ENCODE measurements around the gene CDR2. TPM values are rescaled to one million over a fixed set of nuclear protein-coding genes. Genes with fewer than 3 reads are reported as not detected.

Gene CDR2
- total RNA-seq, 1 donor from 2014 or later, result 33.9 TPM

- Histone ChIP-seq H3K27ac (no peak overlapping the region), H3K4me1 (peaks cover 52% of the 10 kb centered on the region), H3K4me3 (no peak overlapping the region), H3K36me3 (peaks cover 0 to 22% of the 10 kb centered on the region in 2 donors), H3K27me3 (no peaks in the 10 kb centered on the region), H3K9me3 (no peaks in the 10 kb centered on the region)
- TF ChIP-seq CTCF (IDR thresholded peaks at IDR 0.05) (no peak), POLR2AphosphoS5 (IDR thresholded peaks at IDR 0.05; ENCODE audit: insufficient read depth in 1 of 2, low read depth in 1 of 2) (no peak), POLR2A (IDR thresholded peaks at IDR 0.05) (no peak)
- no peak for DNase-seq (ENCODE audit: extremely low spot score in 2 of 2)
- intact Hi-C loops (cut with DNase I), result no loop called here
Observed at GRCh38 chr16:22366889-22367288, 7.5 kb downstream of the CDR2 start.

- H3K9me3 ChIP-seq, result no peaks in the 10 kb centered on the region
- H3K4me3 ChIP-seq, result no peak overlapping the region
- H3K4me1 ChIP-seq, result peaks cover 47% of the 10 kb centered on the region
- H3K27ac ChIP-seq, result no peak overlapping the region
- H3K27me3 ChIP-seq, result no peaks in the 10 kb centered on the region
- DNase-seq (ENCODE audit: extremely low spot score in 2 of 2), result no peak
- no peak for TF ChIP-seq POLR2AphosphoS5 (IDR thresholded peaks at IDR 0.05; ENCODE audit: insufficient read depth in 1 of 2, low read depth in 1 of 2)
- no peak for TF ChIP-seq POLR2A (IDR thresholded peaks at IDR 0.05)
- no peak for TF ChIP-seq CTCF (IDR thresholded peaks at IDR 0.05)
- intact Hi-C loops (cut with DNase I), result no loop called here
- peaks cover 0 to 22% of the 10 kb centered on the region in 2 donors for H3K36me3 ChIP-seq
Observed at GRCh38 chr16:22366371-22366770, 8.0 kb downstream of the CDR2 start.

- peaks cover 0 to 22% of the 10 kb centered on the region in 2 donors for H3K36me3 ChIP-seq
- H3K4me3 ChIP-seq, result no peak overlapping the region
- peaks cover 27% of the 10 kb centered on the region for H3K4me1 ChIP-seq
- no peaks in the 10 kb centered on the region for H3K9me3 ChIP-seq
- TF ChIP-seq POLR2AphosphoS5 (IDR thresholded peaks at IDR 0.05; ENCODE audit: insufficient read depth in 1 of 2, low read depth in 1 of 2) (no peak), CTCF (IDR thresholded peaks at IDR 0.05) (no peak), POLR2A (IDR thresholded peaks at IDR 0.05) (no peak)
- intact Hi-C loops (cut with DNase I), result no loop called here
- no peak overlapping the region for H3K27ac ChIP-seq
- H3K27me3 ChIP-seq, result no peaks in the 10 kb centered on the region
- no peak for DNase-seq (ENCODE audit: extremely low spot score in 2 of 2)
Observed at GRCh38 chr16:22364241-22364640, 10.2 kb downstream of the CDR2 start.

GRCh38 chr16:22360963-22361659, 13.3 kb downstream of the CDR2 start:
- no peak overlapping the region for H3K27ac ChIP-seq
- H3K36me3 ChIP-seq, result peaks cover 0 to 22% of the 10 kb centered on the region in 2 donors
- no peaks in the 10 kb centered on the region for H3K9me3 ChIP-seq
- no peaks in the 10 kb centered on the region for H3K27me3 ChIP-seq
- no peak for TF ChIP-seq CTCF (IDR thresholded peaks at IDR 0.05)
- TF ChIP-seq POLR2AphosphoS5 (IDR thresholded peaks at IDR 0.05; ENCODE audit: insufficient read depth in 1 of 2, low read depth in 1 of 2), result no peak
- no peak for TF ChIP-seq POLR2A (IDR thresholded peaks at IDR 0.05)
- no peak overlapping the region for H3K4me3 ChIP-seq
- no peak for DNase-seq (ENCODE audit: extremely low spot score in 2 of 2)
- intact Hi-C loops (cut with DNase I), result no loop called here
- no peaks in the 10 kb centered on the region for H3K4me1 ChIP-seq

- Histone ChIP-seq H3K27ac (no peak overlapping the region), H3K4me3 (no peak overlapping the region), H3K4me1 (peaks cover 5% of the 10 kb centered on the region), H3K27me3 (no peaks in the 10 kb centered on the region), H3K36me3 (peaks cover 0 to 21% of the 10 kb centered on the region in 2 donors), H3K9me3 (no peaks in the 10 kb centered on the region)
- TF ChIP-seq POLR2AphosphoS5 (IDR thresholded peaks at IDR 0.05; ENCODE audit: insufficient read depth in 1 of 2, low read depth in 1 of 2), result no peak
- no peak for TF ChIP-seq CTCF (IDR thresholded peaks at IDR 0.05)
- no peak for TF ChIP-seq POLR2A (IDR thresholded peaks at IDR 0.05)
- no peak for DNase-seq (ENCODE audit: extremely low spot score in 2 of 2)
- intact Hi-C loops (cut with DNase I), result no loop called here
Observed at GRCh38 chr16:22359679-22360078, 14.7 kb downstream of the CDR2 start.
